GM12801 (cell line): Measurements from ENCODE around the gene FN3KRP.

Experiments
- TF ChIP-seq, protein P1 (sequence below): IDR thresholded peaks from one replicate; pipeline ENCODE4 v1.5.1; 2011; ENCODE audit warnings: control low read depth; ENCODE audit not compliant: insufficient read length; ENCODE audit errors: extremely low read depth

Gene FN3KRP, protein sequence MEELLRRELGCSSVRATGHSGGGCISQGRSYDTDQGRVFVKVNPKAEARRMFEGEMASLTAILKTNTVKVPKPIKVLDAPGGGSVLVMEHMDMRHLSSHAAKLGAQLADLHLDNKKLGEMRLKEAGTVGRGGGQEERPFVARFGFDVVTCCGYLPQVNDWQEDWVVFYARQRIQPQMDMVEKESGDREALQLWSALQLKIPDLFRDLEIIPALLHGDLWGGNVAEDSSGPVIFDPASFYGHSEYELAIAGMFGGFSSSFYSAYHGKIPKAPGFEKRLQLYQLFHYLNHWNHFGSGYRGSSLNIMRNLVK

DNA sequence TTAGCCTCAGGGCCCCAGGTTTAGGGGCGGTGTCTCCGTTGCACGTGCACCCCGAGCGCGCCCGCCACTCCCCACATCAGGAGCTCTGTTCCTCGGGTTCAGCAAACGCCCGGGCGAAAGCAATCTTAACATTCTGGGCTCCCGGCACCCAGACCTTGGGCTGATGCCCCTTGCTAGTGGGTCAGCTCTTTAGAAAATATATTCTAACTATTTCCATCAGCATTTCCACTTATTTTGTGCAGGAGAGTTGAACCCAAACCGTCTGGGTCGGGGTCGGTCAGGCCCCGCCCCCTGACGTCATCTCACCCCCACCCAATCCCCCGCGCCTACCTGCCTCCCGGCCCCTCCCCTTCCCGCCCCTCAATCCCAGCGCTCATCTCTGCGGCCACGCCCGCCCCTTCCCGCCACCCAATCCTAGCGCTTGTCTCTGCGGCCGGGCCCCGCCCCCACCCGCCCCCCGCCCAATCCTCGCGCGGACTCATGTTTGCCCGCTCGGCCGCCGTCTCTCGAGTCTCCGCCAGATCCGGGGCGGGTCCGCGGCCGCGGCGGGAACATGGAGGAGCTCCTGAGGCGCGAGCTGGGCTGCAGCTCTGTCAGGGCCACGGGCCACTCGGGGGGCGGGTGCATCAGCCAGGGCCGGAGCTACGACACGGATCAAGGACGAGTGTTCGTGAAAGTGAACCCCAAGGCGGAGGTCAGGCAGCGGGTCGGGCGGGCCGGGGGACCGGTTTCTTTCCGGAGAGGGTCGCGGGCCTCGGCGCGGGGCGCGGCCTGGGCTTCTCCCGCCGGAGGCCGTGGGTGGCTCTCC lies at the start of gene FN3KRP:
FN3KRP (plus strand) TSS at position 504 of the 808 bp plus-strand sequence; CDS start at position 554, 50 bp downstream.
- TF ChIP-seq, protein P1, sequence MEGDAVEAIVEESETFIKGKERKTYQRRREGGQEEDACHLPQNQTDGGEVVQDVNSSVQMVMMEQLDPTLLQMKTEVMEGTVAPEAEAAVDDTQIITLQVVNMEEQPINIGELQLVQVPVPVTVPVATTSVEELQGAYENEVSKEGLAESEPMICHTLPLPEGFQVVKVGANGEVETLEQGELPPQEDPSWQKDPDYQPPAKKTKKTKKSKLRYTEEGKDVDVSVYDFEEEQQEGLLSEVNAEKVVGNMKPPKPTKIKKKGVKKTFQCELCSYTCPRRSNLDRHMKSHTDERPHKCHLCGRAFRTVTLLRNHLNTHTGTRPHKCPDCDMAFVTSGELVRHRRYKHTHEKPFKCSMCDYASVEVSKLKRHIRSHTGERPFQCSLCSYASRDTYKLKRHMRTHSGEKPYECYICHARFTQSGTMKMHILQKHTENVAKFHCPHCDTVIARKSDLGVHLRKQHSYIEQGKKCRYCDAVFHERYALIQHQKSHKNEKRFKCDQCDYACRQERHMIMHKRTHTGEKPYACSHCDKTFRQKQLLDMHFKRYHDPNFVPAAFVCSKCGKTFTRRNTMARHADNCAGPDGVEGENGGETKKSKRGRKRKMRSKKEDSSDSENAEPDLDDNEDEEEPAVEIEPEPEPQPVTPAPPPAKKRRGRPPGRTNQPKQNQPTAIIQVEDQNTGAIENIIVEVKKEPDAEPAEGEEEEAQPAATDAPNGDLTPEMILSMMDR, result no peak

DNA sequence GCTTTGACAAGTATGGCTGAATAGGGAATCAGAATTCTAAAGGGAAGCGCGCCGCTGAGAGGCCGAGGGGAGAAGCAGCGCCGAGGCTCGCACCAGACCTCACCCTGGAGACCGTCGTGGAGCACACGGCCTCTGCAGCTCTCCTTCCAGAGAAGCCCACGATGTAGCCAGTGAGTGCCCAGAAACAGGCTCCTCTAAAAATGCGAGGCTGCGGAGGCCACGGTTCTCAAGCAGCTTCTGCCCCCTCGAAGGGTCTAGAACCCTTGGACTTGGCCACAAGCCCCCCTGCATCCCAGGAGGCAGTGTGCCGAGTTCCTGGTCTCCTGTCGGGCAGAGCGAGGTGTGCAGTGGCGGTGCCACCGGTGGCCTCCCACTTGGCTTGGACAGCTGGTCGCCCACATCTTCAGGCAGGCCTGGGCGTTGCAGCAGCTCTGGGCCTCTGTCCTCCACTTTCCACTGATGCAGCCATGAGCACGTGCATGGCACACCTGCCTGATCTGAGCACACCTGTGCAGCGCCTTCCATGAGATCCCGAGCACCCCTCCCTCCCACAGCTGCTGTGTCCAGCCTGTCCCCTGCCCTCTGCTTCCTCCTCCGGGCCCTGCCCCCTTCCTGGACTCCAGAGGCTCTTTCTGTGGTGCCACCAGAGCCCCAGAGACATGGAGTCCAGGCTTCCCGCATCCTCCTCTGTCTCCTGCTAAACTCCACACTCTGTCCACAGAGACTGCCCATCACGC lies 49.4 kb upstream of the FN3KRP start:
- TF ChIP-seq, protein P1, result no peak

DNA sequence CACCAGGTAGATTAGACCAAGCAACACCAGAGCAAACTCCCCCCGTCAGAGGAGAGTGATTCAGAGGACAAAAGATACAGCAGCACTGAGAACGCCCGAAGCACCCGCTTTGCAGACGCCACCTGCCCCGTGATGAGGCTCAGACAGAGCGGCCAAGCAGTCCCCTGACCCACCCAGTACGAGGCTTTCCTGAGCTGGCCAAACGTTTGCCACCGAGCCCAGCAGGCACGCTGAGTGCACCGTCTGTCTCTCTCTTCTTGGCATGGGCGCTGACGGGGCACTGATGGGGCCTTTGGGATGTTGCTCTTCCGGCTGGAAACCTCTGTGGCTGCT lies 48.9 kb upstream of the FN3KRP start:
- TF ChIP-seq, protein P1, result no peak

DNA sequence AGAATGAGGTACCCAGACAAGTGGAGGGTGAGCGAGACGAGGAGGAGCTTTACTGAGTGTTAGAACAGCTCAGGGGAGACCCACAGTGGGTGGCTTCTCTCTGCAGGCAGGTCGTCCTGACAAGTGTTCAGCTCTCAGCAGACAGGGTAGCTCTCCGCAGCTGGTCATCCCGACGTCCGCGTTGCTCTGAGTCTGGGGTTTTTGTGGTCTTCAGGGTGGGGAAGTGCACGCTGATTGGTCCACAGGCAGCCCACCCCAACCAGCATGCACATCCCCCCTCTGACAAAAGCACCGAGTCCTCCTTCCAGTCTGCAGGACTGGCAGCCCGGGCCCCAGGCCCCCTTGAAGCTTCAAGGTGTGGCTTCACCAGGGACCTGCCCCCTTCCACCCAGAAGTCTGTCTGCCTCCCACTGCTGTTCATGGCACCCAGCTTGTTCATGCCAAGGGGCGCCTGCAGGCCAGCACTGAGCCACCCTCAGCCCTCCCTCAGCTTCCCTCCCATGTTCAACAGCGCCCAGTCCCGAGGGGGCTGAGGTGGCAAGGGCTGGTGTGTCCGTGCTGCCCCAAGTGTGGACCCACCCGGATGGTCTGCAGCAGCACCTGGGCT lies 48.4 kb upstream of the FN3KRP start:
- TF ChIP-seq, protein P1, result no peak

DNA sequence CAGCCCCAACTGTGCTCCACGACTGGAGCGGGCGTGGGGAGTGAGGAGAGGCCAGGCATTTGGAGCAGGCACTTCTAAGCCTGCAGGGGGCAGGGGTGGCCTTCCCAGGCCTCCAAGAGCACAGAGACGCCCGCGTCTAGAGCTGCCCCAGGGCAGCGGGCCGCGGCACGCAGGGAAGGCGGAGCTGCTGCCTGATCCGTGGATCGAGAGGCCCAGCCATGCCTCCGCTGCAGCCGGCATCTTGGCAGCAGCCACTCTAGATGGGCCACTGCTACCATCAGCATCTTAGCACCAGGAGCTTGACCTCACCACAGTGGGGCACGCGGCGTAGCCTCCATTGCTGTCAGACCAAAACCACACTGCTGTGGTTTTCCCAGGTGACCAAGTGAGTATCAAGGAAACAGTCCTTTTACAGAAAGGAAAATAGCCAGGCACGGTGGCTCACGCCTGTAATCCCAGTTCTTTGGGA lies 47.8 kb upstream of the FN3KRP start:
- TF ChIP-seq, protein P1, result no peak

DNA sequence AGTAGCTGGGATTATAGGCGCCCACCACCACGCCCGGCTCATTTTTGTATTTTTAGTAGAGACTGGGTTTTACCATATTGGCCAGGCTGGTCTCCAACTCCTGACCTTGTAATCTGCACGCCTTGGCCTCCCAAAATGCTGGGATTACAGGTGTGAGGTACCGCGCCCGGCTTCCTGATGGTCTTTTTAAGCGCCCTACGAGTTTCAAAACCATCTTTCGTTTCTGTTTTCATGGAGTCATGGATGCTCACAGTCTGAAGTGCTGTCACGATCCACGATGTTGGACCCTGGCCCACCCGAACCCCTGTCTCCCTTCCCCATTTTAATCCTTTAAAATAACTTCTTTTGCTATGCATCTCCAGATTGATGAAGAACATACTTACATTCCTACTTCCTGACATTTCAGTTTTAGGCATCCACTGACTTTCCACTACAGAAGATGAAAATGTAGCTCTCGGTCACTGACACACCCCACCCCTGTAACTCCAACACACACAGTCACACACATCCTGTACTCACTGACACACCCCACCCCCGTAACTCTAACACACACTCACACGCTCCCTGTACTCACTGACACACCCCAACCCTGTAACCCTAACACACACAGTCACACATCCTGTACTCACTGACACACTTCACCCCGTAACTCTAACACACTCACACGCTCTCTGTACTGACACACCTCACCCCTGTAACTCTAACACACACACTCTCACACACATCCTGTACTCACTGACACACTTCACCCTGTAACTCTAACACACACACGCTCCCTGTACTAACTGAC lies 45.6 kb upstream of the FN3KRP start:
- TF ChIP-seq, protein P1, result no peak
